HCT116 (cell line): ENCODE measurements around the gene DNAJB8.

Experiments
- ATF3 ChIP-seq: IDR thresholded peaks from 2 replicates; pipeline ENCODE4 v1.6.1; 2012
- CTCF ChIP-seq, 3 experiments: fragments of 200-600 bp in 1 of 3; sonication (generic) in 1 of 3; IDR thresholded peaks in 2 of 3; conservative IDR thresholded peaks in 1 of 3; 2 replicates each; pipeline ENCODE4 v1.5.1; 2012 to 2017; ENCODE audit warnings: low read depth in 2 of 3, low read length in 2 of 3, antibody characterized with exemption in 1 of 3, borderline replicate concordance in 1 of 3, control low read depth in 1 of 3, mild to moderate bottlenecking in 1 of 3, mixed read lengths in 1 of 3, mixed run types in 1 of 3, moderate library complexity in 1 of 3; ENCODE audit not compliant: insufficient read depth in 1 of 3
- FOSL1 ChIP-seq: IDR thresholded peaks from 2 replicates; pipeline ENCODE4 v1.6.1; 2012; ENCODE audit warnings: low read depth
- MAX ChIP-seq: IDR thresholded peaks from 2 replicates; pipeline ENCODE4 v1.6.1; 2012
- POLR2A ChIP-seq: IDR thresholded peaks from 2 replicates; pipeline ENCODE4 v1.7.0; 2011; ENCODE audit warnings: borderline replicate concordance; ENCODE audit not compliant: insufficient read depth, insufficient read length; ENCODE audit errors: extremely low read depth
- REST ChIP-seq: IDR thresholded peaks from 2 replicates; pipeline ENCODE4 v1.6.1; 2012; ENCODE audit warnings: low read depth

- no peak for TF ChIP-seq CTCF (IDR thresholded peaks at IDR 0.05 in 2 of 3, conservative IDR thresholded peaks at IDR 0.05 in 1 of 3; ENCODE audit: borderline replicate concordance in 1 of 3, insufficient read depth in 1 of 3, low read depth in 2 of 3, low read length in 2 of 3)
- TF ChIP-seq POLR2A: no peak
- no peak for TF ChIP-seq MAX
- no peak for TF ChIP-seq FOSL1
- TF ChIP-seq ATF3: no peak
- no peak for TF ChIP-seq REST
Observed at GRCh38 chr3:128429751-128430150, 36.9 kb downstream of the DNAJB8 start.
